GM12865 (cell line): Measurements from ENCODE around the gene ASL.
"Not testable (repeated sequence)": the region's sequence is repeated elsewhere in the genome, so short reads cannot be mapped to it uniquely, and the experiment has no call there.

Source experiments
- DNase-seq: peaks from one replicate; pipeline ENCODE4 v3.0.0; 2010; ENCODE audit warnings: low read depth
- H3K4me3 ChIP-seq: 2 replicates; pipeline ENCODE4 v1.5.1; 2011; ENCODE audit warnings: mild to moderate bottlenecking, low read depth, low read length, control low read depth
- TF ChIP-seq, protein P1 (sequence below): IDR thresholded peaks from 2 replicates; pipeline ENCODE4 v1.5.1; 2011; ENCODE audit warnings: low read length, control low read depth, low read depth, inconsistent platforms; ENCODE audit not compliant: insufficient read depth; ENCODE audit errors: missing control alignments

The ASL gene

GRCh38 chr7:66055321-66055956 is 20.2 kb upstream of the ASL start:
- DNase-seq: peak; percentile 67
- TF ChIP-seq, protein P1, sequence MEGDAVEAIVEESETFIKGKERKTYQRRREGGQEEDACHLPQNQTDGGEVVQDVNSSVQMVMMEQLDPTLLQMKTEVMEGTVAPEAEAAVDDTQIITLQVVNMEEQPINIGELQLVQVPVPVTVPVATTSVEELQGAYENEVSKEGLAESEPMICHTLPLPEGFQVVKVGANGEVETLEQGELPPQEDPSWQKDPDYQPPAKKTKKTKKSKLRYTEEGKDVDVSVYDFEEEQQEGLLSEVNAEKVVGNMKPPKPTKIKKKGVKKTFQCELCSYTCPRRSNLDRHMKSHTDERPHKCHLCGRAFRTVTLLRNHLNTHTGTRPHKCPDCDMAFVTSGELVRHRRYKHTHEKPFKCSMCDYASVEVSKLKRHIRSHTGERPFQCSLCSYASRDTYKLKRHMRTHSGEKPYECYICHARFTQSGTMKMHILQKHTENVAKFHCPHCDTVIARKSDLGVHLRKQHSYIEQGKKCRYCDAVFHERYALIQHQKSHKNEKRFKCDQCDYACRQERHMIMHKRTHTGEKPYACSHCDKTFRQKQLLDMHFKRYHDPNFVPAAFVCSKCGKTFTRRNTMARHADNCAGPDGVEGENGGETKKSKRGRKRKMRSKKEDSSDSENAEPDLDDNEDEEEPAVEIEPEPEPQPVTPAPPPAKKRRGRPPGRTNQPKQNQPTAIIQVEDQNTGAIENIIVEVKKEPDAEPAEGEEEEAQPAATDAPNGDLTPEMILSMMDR: no peak

DNA sequence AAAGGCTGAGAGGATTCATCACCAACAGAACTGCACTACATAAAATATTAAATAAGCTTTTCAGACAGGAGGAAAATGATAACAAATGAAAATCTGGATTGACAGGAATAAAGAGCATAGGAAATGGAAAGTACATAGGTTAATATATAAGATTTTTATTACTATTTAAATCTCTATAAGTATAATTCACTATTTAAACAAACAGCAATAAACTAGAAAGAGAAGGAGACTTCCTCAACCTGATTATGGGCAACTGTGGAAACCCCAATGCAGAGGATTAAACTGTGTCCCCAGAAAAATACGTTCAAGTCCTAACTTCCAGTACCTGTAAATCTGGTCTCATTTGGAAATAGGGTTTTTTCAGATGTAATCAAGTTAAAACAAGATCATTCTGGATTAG is 14.8 kb upstream of the ASL start:
- no peak overlapping the region for H3K4me3 ChIP-seq
- no peak for DNase-seq
- TF ChIP-seq, protein P1: no peak

More at GRCh38 chr7:66055321-66055956, 20.2 kb upstream of the ASL start:
- H3K4me3 ChIP-seq: peak overlapping the region; percentile 11; the same call in 1 of the 2 replicates

- H3K4me3 ChIP-seq: no peak overlapping the region
- TF ChIP-seq, protein P1: no peak
These were observed 5.9 kb upstream of the ASL start for GRCh38 chr7:66069732-66070131.

GRCh38 chr7:66070222-66070621 is 5.4 kb upstream of the ASL start:
- no peak overlapping the region for H3K4me3 ChIP-seq
- TF ChIP-seq, protein P1: no peak
- DNase-seq: no peak

More at GRCh38 chr7:66069732-66070131, 5.9 kb upstream of the ASL start:
- no peak for DNase-seq

- DNase-seq: peak; percentile 19
- H3K4me3 ChIP-seq: not testable (repeated sequence)
These were observed 3.4 kb upstream of the ASL start for GRCh38 chr7:66072208-66072607.

- peak overlapping the region; percentile 80 for H3K4me3 ChIP-seq
- no peak for DNase-seq
- TF ChIP-seq, protein P1: no peak
These were observed 1.1 kb downstream of the ASL start for GRCh38 chr7:66076462-66077329.

GRCh38 chr7:66078067-66078466 is 2.4 kb downstream of the ASL start:
- TF ChIP-seq, protein P1: no peak
- no peak for DNase-seq
- H3K4me3 ChIP-seq: no peak overlapping the region
